ENCODE data around the gene CHRM4.

The CHRM4 gene

DNA sequence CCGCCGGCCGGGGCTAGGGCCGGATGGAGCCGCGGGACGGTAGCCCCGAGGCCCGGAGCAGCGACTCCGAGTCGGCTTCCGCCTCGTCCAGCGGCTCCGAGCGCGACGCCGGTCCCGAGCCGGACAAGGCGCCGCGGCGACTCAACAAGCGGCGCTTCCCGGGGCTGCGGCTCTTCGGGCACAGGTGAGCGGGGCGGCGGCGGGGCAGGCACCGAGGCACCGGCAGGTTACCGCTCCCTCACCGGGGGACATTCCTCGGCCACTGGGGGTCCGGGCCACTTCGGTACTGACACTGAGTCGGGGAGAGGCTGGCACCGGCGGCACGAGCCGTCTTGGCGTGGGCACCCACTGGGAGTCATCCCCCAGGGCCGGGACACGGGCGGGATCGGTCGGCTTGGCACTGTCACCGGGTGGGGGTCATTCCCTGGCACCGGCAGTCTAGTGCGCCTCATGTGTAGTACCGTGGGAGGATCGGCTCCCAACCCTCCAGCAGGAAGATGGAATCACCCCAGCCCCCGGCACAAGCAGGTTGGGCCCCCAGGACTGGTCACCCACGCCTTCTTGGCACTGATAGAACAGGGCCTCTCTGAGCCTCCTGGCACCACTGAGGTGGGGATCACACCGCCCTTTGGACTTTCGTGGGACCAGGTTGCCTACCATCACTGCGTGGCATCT, 43.8 kb downstream of the CHRM4 start:
- peak; percentile 22 for DNase-seq (ENCODE audit: low spot score)

DNA sequence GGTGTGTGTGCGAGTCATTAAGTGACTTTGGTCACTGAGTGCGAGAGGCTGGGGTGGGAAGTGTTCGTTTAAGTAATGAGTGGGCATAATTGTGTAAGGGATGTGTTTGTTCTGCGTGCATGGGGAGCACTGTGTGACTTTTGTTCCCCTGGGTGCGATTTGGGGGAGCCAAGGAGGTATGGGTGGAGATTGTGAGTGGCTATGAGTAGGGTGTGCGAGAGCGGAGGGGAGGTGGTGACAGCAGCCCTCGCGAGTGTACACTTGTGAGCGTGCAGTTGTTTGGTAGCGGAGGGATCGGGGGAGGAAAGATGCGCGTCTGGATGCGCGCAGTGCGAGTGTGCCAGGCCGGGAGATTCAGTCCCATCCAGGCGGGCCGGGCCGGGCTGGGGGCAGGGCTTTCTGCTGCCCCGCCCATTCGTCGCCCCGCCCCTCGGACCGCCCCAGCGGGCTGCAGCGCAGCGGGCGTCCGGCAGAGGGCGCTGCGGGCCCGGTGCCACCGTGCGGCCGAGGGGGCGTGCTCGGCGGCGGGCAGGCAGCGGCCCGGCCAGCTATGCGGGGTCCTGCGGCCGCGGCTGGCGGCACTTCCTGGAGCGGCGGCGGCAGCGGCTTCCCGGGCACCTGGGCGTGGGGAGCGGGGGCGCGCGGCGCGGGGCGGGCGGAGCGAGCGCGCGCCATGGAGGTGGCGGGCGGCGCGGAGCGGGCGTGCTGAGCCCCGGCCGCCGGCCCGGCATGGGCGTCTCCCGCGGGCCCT, 44.5 kb downstream of the CHRM4 start, which contains the start of gene DGKZ:
TSS of gene DGKZ (plus strand) at position 578 of the 751 bp plus-strand sequence. CDS start 197 bp downstream, outside the sequence.
- peak; percentile 90 for DNase-seq (ENCODE audit: low spot score)

DNA sequence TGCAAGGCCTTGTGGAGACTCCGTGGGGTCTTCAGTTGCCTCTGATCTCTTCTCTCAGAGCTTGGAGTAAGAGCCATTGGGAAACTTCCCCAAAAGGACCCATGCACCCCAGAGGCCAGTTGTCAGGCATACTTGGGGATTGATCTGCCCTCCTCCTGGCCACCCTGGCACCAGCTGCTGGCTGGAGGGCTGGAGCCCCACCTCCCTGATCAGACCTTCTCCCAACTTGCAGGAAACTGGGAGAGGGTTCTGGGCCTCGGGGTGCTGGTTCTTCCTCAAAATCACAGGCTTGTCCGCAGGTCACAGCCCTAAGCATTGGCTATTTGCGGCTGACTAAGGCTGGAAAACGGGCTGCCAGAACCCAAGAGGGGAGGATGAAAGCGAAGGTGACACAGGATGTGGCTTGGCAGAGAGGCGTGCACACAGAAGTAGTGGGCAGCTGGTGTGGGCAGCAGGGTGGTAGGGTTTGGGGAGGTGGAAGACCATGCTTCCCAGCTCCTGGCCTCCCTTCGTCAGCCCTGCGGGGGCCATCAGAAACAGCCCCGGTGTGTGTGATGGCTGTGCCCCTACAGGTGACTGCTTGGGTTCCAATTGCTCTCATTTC, 45.6 kb downstream of the CHRM4 start:
- no peak for DNase-seq (ENCODE audit: low spot score)

DNA sequence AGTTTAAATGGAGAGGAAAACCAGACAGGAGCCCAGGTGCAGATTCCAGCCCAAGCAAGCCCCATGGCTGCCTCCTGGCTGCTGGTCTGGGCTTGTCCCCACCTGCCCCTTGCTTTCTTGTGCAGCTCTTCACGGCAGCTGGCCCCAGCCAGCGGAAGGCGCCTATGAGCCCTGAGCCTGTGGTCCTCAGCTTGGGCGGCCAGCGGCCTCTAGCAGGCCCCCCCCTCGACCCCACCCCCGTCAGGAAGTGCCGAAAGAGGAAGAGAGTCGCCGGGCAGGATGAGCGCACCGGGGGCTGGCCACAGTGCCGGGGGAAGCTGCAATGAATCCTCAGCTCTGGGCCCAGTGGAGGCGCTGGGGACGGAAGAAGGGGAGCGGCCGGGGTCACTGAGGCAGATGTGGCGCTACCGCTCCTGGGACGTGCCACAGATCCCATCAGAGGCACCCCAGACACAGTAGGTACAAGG, 46.4 kb downstream of the CHRM4 start:
- DNase-seq (ENCODE audit: low spot score), result no peak

DNA sequence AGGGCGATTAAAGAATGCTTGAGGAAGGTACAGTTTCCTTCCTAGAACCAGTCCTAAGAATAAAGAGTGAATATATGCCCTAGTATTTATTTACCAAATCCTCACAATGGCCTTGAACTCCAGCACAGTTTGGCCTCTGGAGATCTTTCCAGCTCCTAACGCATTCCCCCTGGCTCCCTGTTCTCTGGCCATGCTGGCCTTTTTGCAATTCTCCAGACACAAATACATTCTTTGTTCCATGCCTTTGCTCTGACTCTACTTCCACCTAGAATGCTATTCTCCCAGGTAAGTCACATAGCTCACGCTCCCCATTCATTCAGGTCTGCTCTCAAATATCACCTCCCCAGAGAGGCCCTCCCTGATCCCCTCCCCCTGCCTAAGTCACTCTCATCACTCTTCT, 48.1 kb downstream of the CHRM4 start:
- no peak for DNase-seq (ENCODE audit: low spot score)

DNA sequence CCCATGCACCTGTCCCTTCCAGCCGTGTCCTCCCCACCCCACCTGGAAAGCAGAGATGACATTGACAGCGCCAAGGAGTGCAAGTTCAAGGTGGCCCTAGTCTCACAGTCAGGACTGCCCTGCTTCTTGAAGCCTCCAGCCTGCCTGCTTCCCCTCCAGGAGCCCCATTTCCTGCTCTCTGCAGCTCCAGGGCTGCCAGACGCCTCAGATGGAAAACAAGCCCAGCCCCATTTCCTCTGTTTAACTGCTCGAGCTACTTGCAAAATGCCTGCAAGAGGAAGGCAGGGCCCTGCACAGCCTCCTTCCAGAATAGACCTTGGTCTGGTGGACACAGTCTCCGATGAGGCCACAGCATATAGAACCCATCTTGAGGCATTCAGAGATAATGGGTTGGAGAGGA, 49.3 kb downstream of the CHRM4 start:
- no peak for DNase-seq (ENCODE audit: low spot score)

DNA sequence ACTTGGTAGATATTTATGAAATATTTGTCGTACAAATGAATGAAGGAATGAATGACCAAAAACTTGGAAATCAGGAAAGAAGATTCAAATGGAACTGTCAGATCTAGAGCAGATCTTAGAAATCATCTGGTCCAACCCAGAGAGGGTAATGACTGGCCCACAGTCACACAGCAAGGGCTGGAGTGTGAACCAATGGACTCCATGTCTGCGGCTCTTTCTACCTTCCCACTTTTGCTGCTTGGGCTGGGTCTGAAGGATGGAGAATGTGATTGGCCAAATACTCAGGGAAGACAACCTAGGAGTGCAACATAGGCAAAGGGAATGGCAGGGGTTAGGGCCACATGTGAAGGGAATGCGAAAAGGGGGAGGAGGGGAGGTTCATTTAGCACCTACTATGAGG, 50.1 kb downstream of the CHRM4 start:
- no peak for DNase-seq (ENCODE audit: low spot score)

DNA sequence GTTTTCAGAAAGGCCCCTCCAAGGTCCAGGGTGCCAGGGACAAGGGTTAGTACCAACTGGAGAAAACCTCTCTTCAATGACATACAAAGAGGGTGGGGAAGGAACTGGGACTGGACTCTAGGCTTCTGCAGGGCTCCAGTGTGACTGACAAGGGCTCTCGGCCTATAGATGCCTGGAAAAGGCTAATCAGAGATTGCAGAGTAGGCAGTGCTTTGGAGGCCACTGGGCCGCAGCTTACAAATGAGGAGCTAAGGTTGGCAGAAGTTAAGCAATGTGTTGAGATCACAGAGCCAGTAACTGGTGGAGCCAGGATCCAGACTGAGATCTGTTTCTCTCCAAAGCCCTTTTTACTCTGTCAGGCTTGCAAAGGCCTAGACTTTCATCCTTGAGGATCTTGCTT, 51.8 kb downstream of the CHRM4 start:
- DNase-seq (ENCODE audit: low spot score), result no peak

DNA sequence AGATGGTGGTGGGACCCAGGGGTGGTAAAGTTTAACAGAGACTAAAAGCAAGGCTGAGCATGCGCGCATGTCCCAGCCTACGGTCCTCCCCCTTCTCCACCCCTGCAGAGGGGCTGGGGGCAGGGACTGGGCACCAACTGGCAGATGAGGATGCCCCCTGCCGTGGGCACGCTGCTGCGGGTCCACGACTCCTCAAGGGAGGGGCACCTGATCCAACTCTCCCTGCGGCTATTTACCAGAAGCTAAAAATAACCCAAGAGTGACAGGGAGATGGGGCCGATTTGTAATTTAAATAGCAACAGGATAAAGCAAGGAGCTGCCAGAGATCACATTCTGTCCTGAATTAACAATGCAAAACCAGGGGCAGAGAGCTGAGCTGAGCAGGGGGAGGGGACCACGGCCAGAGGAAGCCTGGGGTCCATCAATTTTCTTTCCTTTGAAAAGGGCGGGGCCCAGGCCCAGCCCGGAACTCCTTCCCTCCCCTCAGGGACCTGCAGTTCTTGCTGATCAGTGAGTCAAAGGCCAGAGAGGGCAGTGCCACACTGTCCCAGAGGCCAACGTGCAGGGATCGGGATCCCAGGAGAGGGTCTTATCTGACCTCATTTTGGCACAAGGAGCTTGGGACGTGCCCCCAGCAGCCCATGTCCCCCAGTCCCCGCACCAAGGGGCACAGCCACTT, 52.4 kb downstream of the CHRM4 start:
- DNase-seq (ENCODE audit: low spot score), result no peak

DNA sequence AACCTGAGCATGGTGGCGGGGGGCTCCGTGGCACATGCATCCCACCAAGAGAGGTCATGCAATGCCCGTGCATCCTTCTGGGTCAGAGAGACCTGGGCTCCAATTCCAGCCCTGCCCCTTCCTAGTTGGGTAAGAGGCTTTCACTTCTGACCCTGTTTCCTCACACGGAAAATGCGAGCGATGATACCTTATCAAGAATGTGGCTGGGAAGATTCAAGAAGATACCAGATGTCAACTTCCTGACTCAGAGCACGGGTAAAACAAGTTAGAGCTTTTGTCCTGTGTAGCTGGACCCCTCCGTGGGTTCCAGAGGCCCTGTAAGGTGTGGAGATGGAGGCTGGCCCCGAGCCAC, 53.0 kb downstream of the CHRM4 start:
- no peak for DNase-seq (ENCODE audit: low spot score)

DNA sequence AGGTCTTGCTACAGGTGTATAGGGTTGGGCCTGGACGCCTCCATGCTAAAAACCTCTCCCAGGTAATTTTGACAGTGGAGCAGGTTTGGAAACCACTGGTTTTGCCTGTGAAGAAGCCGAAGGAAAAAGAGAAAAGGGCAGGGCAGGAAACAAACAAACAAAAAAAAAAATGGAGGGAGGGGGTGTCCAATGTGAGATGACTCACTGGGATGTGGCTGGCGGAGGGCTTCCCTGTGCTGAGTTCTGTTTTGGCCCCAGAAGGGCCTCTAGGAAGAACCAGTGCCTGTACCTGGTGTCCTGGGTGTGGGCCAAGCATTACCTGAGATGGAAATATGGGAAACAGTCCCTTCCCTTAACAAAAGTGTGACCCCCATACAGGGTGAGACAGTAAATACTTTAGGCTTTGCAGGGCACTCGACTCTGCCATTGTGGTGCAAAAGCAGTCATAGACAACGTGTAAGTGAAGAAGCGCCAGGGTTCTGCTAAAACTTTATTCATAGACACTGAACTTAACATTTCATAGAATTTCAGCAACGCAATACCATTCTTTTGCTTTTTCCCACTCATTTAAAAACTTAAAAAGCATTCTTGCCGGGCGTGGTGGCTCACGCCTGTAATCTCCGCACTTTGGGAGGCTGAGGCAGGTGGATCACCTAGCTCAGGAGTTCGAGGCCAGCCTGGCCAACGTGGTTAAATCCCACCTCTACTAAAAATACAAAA, 53.8 kb downstream of the CHRM4 start:
- DNase-seq (ENCODE audit: low spot score), result no peak

DNA sequence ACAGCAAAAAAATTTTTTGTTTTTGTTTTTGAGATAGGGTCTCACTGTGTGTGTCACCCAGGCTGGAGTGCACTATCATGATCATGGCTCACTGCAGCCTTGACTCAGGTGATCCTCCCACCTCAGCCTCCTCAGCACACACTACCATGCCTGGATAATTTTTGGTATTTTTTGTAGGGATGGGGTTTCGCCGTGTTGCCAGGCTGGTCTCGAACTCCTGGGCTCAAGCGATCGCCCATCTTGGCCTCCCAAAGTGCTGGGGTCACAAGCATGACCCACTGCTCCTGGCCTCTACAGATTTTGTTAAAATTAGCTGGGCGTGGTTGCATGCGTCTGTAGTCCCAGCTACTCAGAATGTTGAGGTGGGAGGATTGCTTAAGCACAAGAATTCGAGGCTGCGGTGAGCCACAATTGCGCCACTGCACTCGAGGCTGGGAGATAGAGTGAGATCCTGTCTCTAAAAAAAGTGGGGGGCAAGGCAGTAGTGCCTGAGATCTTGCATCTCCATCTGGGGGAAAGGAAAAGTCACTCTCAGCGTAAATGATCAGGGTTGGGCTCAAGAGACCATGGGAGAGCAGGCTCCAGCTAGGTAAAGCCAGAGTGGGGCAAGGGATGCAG, 54.9 kb downstream of the CHRM4 start:
- DNase-seq (ENCODE audit: low spot score), result no peak

DNA sequence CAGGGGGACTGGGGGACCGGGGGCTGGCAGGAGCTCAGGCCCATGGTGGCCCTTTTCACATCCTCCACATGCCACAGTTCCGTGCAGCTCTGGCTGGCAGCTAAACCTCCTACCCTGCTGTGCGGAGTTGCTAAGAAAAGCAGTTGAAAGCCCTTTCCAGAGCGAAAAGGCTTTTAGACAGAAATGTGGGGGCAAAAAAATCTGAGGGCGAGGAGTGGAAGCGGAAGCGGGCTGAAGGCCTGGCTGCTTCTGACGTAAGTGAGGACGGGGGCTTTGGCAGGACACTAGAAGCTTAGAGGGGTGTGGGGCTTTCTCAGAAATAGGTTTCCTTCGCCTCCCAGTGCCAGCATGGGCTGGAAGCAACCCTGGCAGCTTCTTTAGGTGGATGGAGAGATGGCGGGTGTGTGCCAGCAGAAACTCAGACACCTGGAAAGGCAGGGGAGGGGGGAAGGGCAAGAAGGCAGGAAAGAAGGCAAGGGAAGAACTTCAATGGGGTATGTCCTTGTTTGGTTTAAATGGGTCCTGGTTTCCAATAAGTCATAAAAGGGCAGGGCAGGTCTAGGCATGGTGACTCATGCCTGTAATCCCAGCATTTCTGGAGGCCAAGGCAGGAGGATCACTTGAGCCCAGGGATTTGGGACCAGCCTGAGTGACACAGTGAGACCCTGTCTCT, 55.5 kb downstream of the CHRM4 start:
- DNase-seq (ENCODE audit: low spot score), result no peak

DNA sequence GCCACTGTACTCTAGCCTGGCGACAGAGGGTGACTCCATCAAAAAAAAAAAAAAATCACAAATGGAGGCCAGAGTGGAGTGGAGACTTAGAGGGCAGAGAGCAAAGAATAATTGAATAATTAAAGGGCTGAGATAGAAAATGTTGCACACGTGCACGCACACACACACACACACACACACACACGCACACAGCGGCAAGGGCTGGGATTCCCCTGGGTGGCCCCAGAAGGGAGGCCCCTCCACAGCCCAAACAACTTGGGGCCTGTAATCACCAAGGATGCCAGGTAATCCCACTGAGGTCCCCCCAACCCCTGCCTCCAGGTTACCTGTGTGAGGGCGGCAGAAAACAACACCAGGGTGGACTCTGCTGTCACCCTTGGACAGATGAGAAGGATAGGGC, 56.3 kb downstream of the CHRM4 start:
- DNase-seq (ENCODE audit: low spot score), result no peak

DNA sequence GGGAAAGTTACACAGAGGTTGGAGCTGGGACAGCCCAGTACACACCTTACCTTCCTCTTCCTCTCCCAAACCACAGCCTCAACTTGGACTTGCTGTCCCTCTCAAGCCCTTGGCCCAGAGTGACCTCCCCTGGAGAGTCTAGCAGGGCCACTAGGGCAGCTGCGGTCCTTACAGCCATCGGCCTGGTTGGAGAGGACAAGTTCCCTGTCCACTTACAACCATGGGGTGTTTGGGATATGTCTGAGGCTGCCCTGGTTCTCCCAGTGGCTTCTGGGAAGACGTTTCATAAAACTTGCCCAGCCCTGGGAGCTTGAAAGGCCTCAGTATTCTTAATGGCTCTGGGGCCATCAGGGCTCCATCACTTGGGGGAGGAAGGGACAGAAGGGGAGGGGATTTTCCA, 57.4 kb downstream of the CHRM4 start:
- DNase-seq (ENCODE audit: low spot score), result no peak

Data from hematopoietic multipotent progenitor cell treated with erythropoietin and hydrocortisone succinate and interleukin-3 and kit ligand, for 17 days (in vitro differentiated cells).